IMR-90 (cell line): ENCODE measurements around the gene FRMD4B. TPM values are rescaled to one million over a fixed set of nuclear protein-coding genes. Genes with fewer than 3 reads are reported as not detected.

Source experiments
- ATAC-seq: fragments of 200-7000 bp; cut with Tn5 transposase; 2 replicates; pipeline ENCODE4 v1.9.1; 2020; ENCODE audit warnings: low read depth, mild to moderate bottlenecking, moderate library complexity
- BruUV-seq: library from RNA; stranded (reverse); fragments of 400-500 nt; replicated peaks from 2 replicates; lab custom pipeline; 2021; lab: Mats Ljungman, UMichigan
- CTCF ChIA-PET: fragments of 300-600 bp; formaldehyde crosslinking; extraction: SDS; loops from one replicate; lab custom pipeline; 2021; ENCODE audit warnings: antibody characterized with exemption; lab: Yijun Ruan, JAX
- POLR2A ChIA-PET: fragments of 300-600 bp; sonication (Branson Sonifier 250); formaldehyde crosslinking; loops from one replicate; lab custom pipeline; 2022; ENCODE audit warnings: antibody characterized with exemption; ENCODE audit not compliant: unreplicated experiment; lab: Charles Lee
- DNase-seq: peaks from one replicate; pipeline ENCODE4 v3.0.0; 2013
- H2AFZ ChIP-seq: replicated peaks from 2 replicates; pipeline ENCODE3; 2013; ENCODE audit warnings: low read length, mild to moderate bottlenecking; ENCODE audit not compliant: poor library complexity
- H2AK5ac ChIP-seq: 2 replicates; pipeline ENCODE4 v1.6.1; 2013; ENCODE audit warnings: low read depth, low read length, inconsistent platforms
- H2AK9ac ChIP-seq: replicated peaks from 2 replicates; pipeline ENCODE3; 2013; ENCODE audit warnings: mild to moderate bottlenecking, low read depth, low read length, moderate library complexity; ENCODE audit not compliant: poor library complexity
- H2BK120ac ChIP-seq: 2 replicates; pipeline ENCODE4 v1.6.1; 2013; ENCODE audit warnings: low read depth, low read length, inconsistent platforms
- H2BK15ac ChIP-seq: 3 replicates; pipeline ENCODE4 v1.6.1; 2013; ENCODE audit warnings: low read depth, low read length, inconsistent platforms
- H2BK20ac ChIP-seq: 2 replicates; pipeline ENCODE4 v1.6.1; 2013; ENCODE audit warnings: low read depth, mild to moderate bottlenecking, inconsistent platforms, low read length, moderate library complexity
- H2BK5ac ChIP-seq: 2 replicates; pipeline ENCODE4 v1.6.1; 2013; ENCODE audit warnings: mild to moderate bottlenecking, low read depth, low read length, inconsistent platforms; ENCODE audit not compliant: poor library complexity, severe bottlenecking
- H3K14ac ChIP-seq: replicated peaks from 2 replicates; pipeline ENCODE4 v1.6.1; 2013; ENCODE audit warnings: low read depth, low read length, inconsistent platforms
- H3K18ac ChIP-seq: 2 replicates; pipeline ENCODE4 v1.6.1; 2013; ENCODE audit warnings: low read depth, low read length, control low read depth
- H3K23ac ChIP-seq: 2 replicates; pipeline ENCODE4 v1.6.1; 2013; ENCODE audit warnings: low read depth, low read length, inconsistent platforms
- H3K27ac ChIP-seq: 2 replicates; pipeline ENCODE4 v1.5.1; 2013; ENCODE audit warnings: mild to moderate bottlenecking, control low read depth, low read length; ENCODE audit not compliant: insufficient read depth
- H3K27me3 ChIP-seq: 2 replicates; pipeline ENCODE4 v1.6.1; 2013; ENCODE audit warnings: low read length; ENCODE audit not compliant: control insufficient read depth, insufficient read depth
- H3K36me3 ChIP-seq: 2 replicates; pipeline ENCODE4 v1.6.1; 2013; ENCODE audit warnings: low read length, mixed read lengths; ENCODE audit not compliant: control insufficient read depth, insufficient read depth
- H3K4ac ChIP-seq: 2 replicates; pipeline ENCODE4 v1.6.1; 2013; ENCODE audit warnings: low read depth, low read length, inconsistent platforms
- H3K4me1 ChIP-seq: 2 replicates; pipeline ENCODE4 v1.6.1; 2013; ENCODE audit warnings: low read length, mixed read lengths; ENCODE audit not compliant: control insufficient read depth, insufficient read depth
- H3K4me2 ChIP-seq: 2 replicates; pipeline ENCODE4 v1.6.1; 2013; ENCODE audit warnings: low read depth, mild to moderate bottlenecking, control low read depth, low read length, moderate library complexity
- H3K4me3 ChIP-seq: 2 replicates; pipeline ENCODE4 v1.5.1; 2013; ENCODE audit warnings: low read depth, mild to moderate bottlenecking, control low read depth, low read length, moderate library complexity; ENCODE audit not compliant: insufficient read depth
- H3K56ac ChIP-seq: 2 replicates; pipeline ENCODE4 v1.6.1; 2013; ENCODE audit warnings: low read length, inconsistent platforms; ENCODE audit not compliant: insufficient read depth; ENCODE audit errors: extremely low read depth
- H3K79me1 ChIP-seq, 2 experiments: 2 replicates each; pipeline ENCODE4 v1.6.1; 2013; ENCODE audit warnings: low read length in 2 of 2, inconsistent platforms in 1 of 2, low read depth in 1 of 2
- H3K9ac ChIP-seq: 2 replicates; pipeline ENCODE4 v1.6.1; 2013; ENCODE audit warnings: low read depth, low read length, control low read depth
- H3K9me1 ChIP-seq: 2 replicates; pipeline ENCODE4 v1.6.1; 2013; ENCODE audit warnings: low read length, inconsistent platforms; ENCODE audit not compliant: insufficient read depth
- H3K9me3 ChIP-seq: 2 replicates; pipeline ENCODE4 v1.6.1; 2013; ENCODE audit warnings: low read length; ENCODE audit not compliant: control insufficient read depth, insufficient read depth
- H4K20me1 ChIP-seq: 2 replicates; pipeline ENCODE4 v1.6.1; 2013; ENCODE audit warnings: low read length, inconsistent platforms; ENCODE audit not compliant: insufficient read depth
- H4K5ac ChIP-seq: 2 replicates; pipeline ENCODE4 v1.6.1; 2013; ENCODE audit warnings: mild to moderate bottlenecking, low read depth, low read length, control low read depth
- H4K8ac ChIP-seq, 2 experiments: 2 replicates each; pipeline ENCODE4 v1.6.1; 2013; ENCODE audit warnings: low read depth in 2 of 2, low read length in 2 of 2, control low read depth in 1 of 2, inconsistent platforms in 1 of 2
- H4K91ac ChIP-seq: 2 replicates; pipeline ENCODE4 v1.6.1; 2013; ENCODE audit warnings: low read depth, low read length, inconsistent platforms; ENCODE audit not compliant: insufficient read depth
- BHLHE40 ChIP-seq: fragments of 150-350 bp; IDR thresholded peaks from 2 replicates; pipeline ENCODE4 v1.6.1; 2016; ENCODE audit warnings: mild to moderate bottlenecking, low read depth, low read length
- CEBPB ChIP-seq: IDR thresholded peaks from 2 replicates; pipeline ENCODE4 v1.6.1; 2012; ENCODE audit warnings: low read depth, low read length, improper control_type of control experiment
- CHD1 ChIP-seq: IDR thresholded peaks from 2 replicates; pipeline ENCODE4 v1.6.1; 2012; ENCODE audit warnings: low read depth, low read length, improper control_type of control experiment
- ELK1 ChIP-seq: fragments of 150-350 bp; IDR thresholded peaks from 2 replicates; pipeline ENCODE4 v1.6.1; 2016; ENCODE audit warnings: low read depth, mild to moderate bottlenecking, low read length, moderate library complexity, borderline replicate concordance
- FOS ChIP-seq: fragments of 150-350 bp; IDR thresholded peaks from 2 replicates; pipeline ENCODE4 v1.6.1; 2016; ENCODE audit warnings: low read depth, low read length
- MAFK ChIP-seq: IDR thresholded peaks from 2 replicates; pipeline ENCODE4 v1.6.1; 2012; ENCODE audit warnings: low read depth, low read length, improper control_type of control experiment
- MAZ ChIP-seq: IDR thresholded peaks from 2 replicates; pipeline ENCODE4 v1.6.1; 2012; ENCODE audit warnings: low read depth, mild to moderate bottlenecking, low read length, improper control_type of control experiment, moderate library complexity, borderline replicate concordance
- MXI1 ChIP-seq: IDR thresholded peaks from 2 replicates; pipeline ENCODE4 v1.6.1; 2012; ENCODE audit warnings: low read depth, mild to moderate bottlenecking, low read length, moderate library complexity, borderline replicate concordance
- NFE2L2 ChIP-seq: fragments of 150-350 bp; IDR thresholded peaks from 2 replicates; pipeline ENCODE4 v1.6.1; 2016; ENCODE audit warnings: low read depth, mild to moderate bottlenecking, low read length
- POLR2A ChIP-seq: IDR thresholded peaks from 2 replicates; pipeline ENCODE4 v1.6.1; 2012; ENCODE audit warnings: mild to moderate bottlenecking, low read depth, low read length
- RAD21 ChIP-seq: IDR thresholded peaks from 2 replicates; pipeline ENCODE4 v1.6.1; 2012; ENCODE audit warnings: low read length, improper control_type of control experiment
- RCOR1 ChIP-seq: IDR thresholded peaks from 2 replicates; pipeline ENCODE4 v1.6.1; 2012; ENCODE audit warnings: mild to moderate bottlenecking, low read length, improper control_type of control experiment; ENCODE audit not compliant: insufficient replicate concordance
- RFX5 ChIP-seq: IDR thresholded peaks from 2 replicates; pipeline ENCODE4 v1.8.0; 2012; ENCODE audit warnings: low read depth, mild to moderate bottlenecking, low read length, moderate library complexity
- SMC3 ChIP-seq: fragments of 150-350 bp; IDR thresholded peaks from 2 replicates; pipeline ENCODE4 v1.6.1; 2016; ENCODE audit warnings: low read depth, mild to moderate bottlenecking, antibody characterized with exemption, low read length, moderate library complexity
- USF2 ChIP-seq: fragments of 150-350 bp; IDR thresholded peaks from 2 replicates; pipeline ENCODE4 v1.6.1; 2017; ENCODE audit warnings: mild to moderate bottlenecking, antibody characterized with exemption, low read length, low read depth
- WGBS, 2 experiments: methylation state at CpG; one replicate each; pipeline versions ENCODE4 v1.1.5 to v1.1.7; 2013; ENCODE audit warnings: missing lambda C conversion rate in 2 of 2; ENCODE audit not compliant: insufficient read length in 1 of 2; ENCODE audit errors: extremely low coverage in 2 of 2; 5-methylcytosine and 5-hydroxymethylcytosine counted together
- dilution Hi-C: fragments of 300-500 bp; cut with HindIII; formaldehyde crosslinking; loops from one replicate; pipeline ENCODE4 v1.14.3; 2018; ENCODE audit warnings: low sequenced_read_pairs; ENCODE audit not compliant: unreplicated experiment
- in situ Hi-C: fragments of 300-500 bp; cut with MboI; formaldehyde crosslinking; loops from 3 replicates; pipeline ENCODE4 v1.14.3; 2019; ENCODE audit warnings: low sequenced_read_pairs, inconsistent platforms, mixed read lengths
- intact Hi-C: fragments of 100-400 bp; cut with micrococcal nuclease; formaldehyde crosslinking; loops from 2 replicates; pipeline ENCODE4 v1.10.0; 2022
- polyA plus RNA-seq, 3 experiments: library from polyadenylated mRNA; depleted of rRNA; stranded (reverse); fragments of >200 nt; gene quantifications; 2 replicates each; pipeline ENCODE4 v1.2.3, GENCODE V29; 2012; ENCODE audit warnings: low replicate concordance in 1 of 3
- total RNA-seq: library from RNA; depleted of rRNA; stranded (reverse); fragments of >200 nt; gene quantifications from 2 replicates; pipeline ENCODE4 v1.2.3, GENCODE V29; 2012
- TF ChIP-seq, protein P1 (sequence below): conservative IDR thresholded peaks from 2 replicates; pipeline ENCODE4 v1.5.1; 2012; ENCODE audit warnings: mild to moderate bottlenecking, low read depth, low read length, improper control_type of control experiment

FRMD4B gene
- total and polyA plus RNA-seq, 2 of the 4 experiments (the other 2 are of a cell fraction), result 0.14 to 0.36 TPM

GRCh38 chr3:69248436-69248835 lies 137.5 kb downstream of the FRMD4B start:
- H4K5ac ChIP-seq, result no peak overlapping the region
- no peak overlapping the region for H4K91ac ChIP-seq
- no peaks in the 10 kb centered on the region for H3K4me1 ChIP-seq
- DNase-seq (no peak), ATAC-seq (no peak)
- H2BK20ac ChIP-seq, result no peak overlapping the region
- H2AFZ ChIP-seq, result no peak overlapping the region
- no peak overlapping the region for H3K4ac ChIP-seq
- H3K79me1 ChIP-seq, result no peaks in the 10 kb centered on the region
- H4K8ac ChIP-seq, result no peak overlapping the region
- H3K4me2 ChIP-seq, result no peak overlapping the region
- no peak overlapping the region for H3K56ac ChIP-seq
- no peak overlapping the region for H2BK120ac ChIP-seq
- no peak overlapping the region for H2AK9ac ChIP-seq
- 0 out of 2 replicates have a peak, but pooled peaks cover 2% of the 10 kb centered on the region for H3K9me3 ChIP-seq
- CTCF ChIA-PET, result no interaction called here
- H3K4me3 ChIP-seq, result no peak overlapping the region
- H4K20me1 ChIP-seq, result no peaks in the 10 kb centered on the region
- in situ Hi-C loops, result no loop called here
- no peak overlapping the region for H3K14ac ChIP-seq
- no peak overlapping the region for H3K9ac ChIP-seq
- H3K23ac ChIP-seq, result no peak overlapping the region
- H3K27me3 ChIP-seq, result peaks cover 50% of the 10 kb centered on the region
- no peak overlapping the region for H3K27ac ChIP-seq
- H3K18ac ChIP-seq, result no peak overlapping the region
- no peak overlapping the region for H2BK15ac ChIP-seq
- H3K9me1 ChIP-seq, result no peaks in the 10 kb centered on the region
- POLR2A ChIA-PET, result no interaction called here
- H2BK5ac ChIP-seq, result no peak overlapping the region
- H3K36me3 ChIP-seq, result no peaks in the 10 kb centered on the region
- TF ChIP-seq RFX5 (no peak), BHLHE40 (no peak), CEBPB (no peak), MXI1 (no peak), RAD21 (no peak), SMC3 (no peak), FOS (no peak), USF2 (no peak), MAFK (no peak), CHD1 (no peak), NFE2L2 (no peak), POLR2A (no peak), RCOR1 (no peak), ELK1 (no peak), MAZ (no peak)
- TF ChIP-seq, protein P1, sequence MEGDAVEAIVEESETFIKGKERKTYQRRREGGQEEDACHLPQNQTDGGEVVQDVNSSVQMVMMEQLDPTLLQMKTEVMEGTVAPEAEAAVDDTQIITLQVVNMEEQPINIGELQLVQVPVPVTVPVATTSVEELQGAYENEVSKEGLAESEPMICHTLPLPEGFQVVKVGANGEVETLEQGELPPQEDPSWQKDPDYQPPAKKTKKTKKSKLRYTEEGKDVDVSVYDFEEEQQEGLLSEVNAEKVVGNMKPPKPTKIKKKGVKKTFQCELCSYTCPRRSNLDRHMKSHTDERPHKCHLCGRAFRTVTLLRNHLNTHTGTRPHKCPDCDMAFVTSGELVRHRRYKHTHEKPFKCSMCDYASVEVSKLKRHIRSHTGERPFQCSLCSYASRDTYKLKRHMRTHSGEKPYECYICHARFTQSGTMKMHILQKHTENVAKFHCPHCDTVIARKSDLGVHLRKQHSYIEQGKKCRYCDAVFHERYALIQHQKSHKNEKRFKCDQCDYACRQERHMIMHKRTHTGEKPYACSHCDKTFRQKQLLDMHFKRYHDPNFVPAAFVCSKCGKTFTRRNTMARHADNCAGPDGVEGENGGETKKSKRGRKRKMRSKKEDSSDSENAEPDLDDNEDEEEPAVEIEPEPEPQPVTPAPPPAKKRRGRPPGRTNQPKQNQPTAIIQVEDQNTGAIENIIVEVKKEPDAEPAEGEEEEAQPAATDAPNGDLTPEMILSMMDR, result no peak
- dilution Hi-C loops, result no loop called here
- BruUV-seq, result no TSS peak
- H2AK5ac ChIP-seq, result no peak overlapping the region
- intact Hi-C loops, result no loop called here
- WGBS, 2 experiments, result no CpG with 5 or more reads among the region's 8 CpGs
